Tibial nerve (tissue), 3 donors: ENCODE results near the gene ACHE.

Experiments
- CTCF ChIP-seq, 5 experiments: fragments of 200-600 bp in 3 of 5; fragments of 450-650 bp in 2 of 5; sonication (generic) in 3 of 5; IDR thresholded peaks; one replicate each; pipeline ENCODE4 v1.5.1; 2016 to 2019; ENCODE audit warnings: antibody characterized with exemption in 5 of 5, mild to moderate bottlenecking in 3 of 5, moderate library complexity in 2 of 5
- POLR2A ChIP-seq, 2 donors: fragments of 450-650 bp; IDR thresholded peaks; one replicate each; pipeline ENCODE4 v1.6.1; 2017; ENCODE audit warnings: antibody characterized with exemption in 2 of 2, mild to moderate bottlenecking in 2 of 2, moderate library complexity in 2 of 2

- TF ChIP-seq CTCF (IDR thresholded peaks at IDR 0.05) (no peak), POLR2A (IDR thresholded peaks at IDR 0.05) (no peak)
These were observed 29.0 kb downstream of the ACHE start for GRCh38 chr7:100866729-100867039.
